DND-41 (cell line): ENCODE measurements around the gene MEGF6.

ENCODE experiments used
- CTCF ChIP-seq: IDR thresholded peaks from 2 replicates; pipeline ENCODE4 v1.5.1; 2012; ENCODE audit warnings: borderline replicate concordance, low read length, moderate library complexity, mild to moderate bottlenecking; ENCODE audit not compliant: poor library complexity, severe bottlenecking; ENCODE audit errors: extremely low read depth
- EZH2 ChIP-seq: IDR thresholded peaks from 3 replicates; pipeline ENCODE4 v1.6.1; 2012; ENCODE audit warnings: borderline replicate concordance, low read depth, mild to moderate bottlenecking, moderate library complexity, low read length, inconsistent platforms; ENCODE audit not compliant: severe bottlenecking

- TF ChIP-seq CTCF = no peak
- no peak for TF ChIP-seq EZH2
Measured at GRCh38 chr1:3509721-3510120, 101.6 kb downstream of the MEGF6 start.
